Kidney epithelial cell (primary cell): Measurements from ENCODE around the gene CENPC. TPM values are rescaled to one million over a fixed set of nuclear protein-coding genes. Genes with fewer than 3 reads are reported as not detected.
A peak's percentile ranks its signal among the peaks of the same experiment; 100 is the strongest.

Experiments
- DNase-seq: peaks from one replicate; pipeline ENCODE4 v3.0.0-alpha.2; 2010; ENCODE audit warnings: low read depth
- H3K27me3 ChIP-seq: 2 replicates; pipeline ENCODE4 v1.6.0; 2011; ENCODE audit warnings: low read length; ENCODE audit not compliant: control insufficient read depth, insufficient read depth
- H3K36me3 ChIP-seq: 2 replicates; pipeline ENCODE4 v1.5.1; 2011; ENCODE audit warnings: low read length; ENCODE audit not compliant: control insufficient read depth, insufficient read depth
- H3K4me3 ChIP-seq: 2 replicates; pipeline ENCODE4 v1.5.1; 2011; ENCODE audit warnings: low read depth, mild to moderate bottlenecking, control low read depth, low read length
- total RNA-seq: library from RNA; depleted of rRNA; stranded (reverse); fragments of >200 nt; gene quantifications from 2 replicates; pipeline ENCODE4 v1.2.3, GENCODE V29; 2015
- TF ChIP-seq, protein P1 (sequence below): IDR thresholded peaks from 2 replicates; pipeline ENCODE4 v1.5.1; 2011; ENCODE audit warnings: mild to moderate bottlenecking, moderate library complexity, low read length, control low read depth, inconsistent platforms; ENCODE audit not compliant: insufficient read depth, poor library complexity, severe bottlenecking

The CENPC gene
- total RNA-seq, 1 donor from 2014 or later, result 7.8 TPM

DNA sequence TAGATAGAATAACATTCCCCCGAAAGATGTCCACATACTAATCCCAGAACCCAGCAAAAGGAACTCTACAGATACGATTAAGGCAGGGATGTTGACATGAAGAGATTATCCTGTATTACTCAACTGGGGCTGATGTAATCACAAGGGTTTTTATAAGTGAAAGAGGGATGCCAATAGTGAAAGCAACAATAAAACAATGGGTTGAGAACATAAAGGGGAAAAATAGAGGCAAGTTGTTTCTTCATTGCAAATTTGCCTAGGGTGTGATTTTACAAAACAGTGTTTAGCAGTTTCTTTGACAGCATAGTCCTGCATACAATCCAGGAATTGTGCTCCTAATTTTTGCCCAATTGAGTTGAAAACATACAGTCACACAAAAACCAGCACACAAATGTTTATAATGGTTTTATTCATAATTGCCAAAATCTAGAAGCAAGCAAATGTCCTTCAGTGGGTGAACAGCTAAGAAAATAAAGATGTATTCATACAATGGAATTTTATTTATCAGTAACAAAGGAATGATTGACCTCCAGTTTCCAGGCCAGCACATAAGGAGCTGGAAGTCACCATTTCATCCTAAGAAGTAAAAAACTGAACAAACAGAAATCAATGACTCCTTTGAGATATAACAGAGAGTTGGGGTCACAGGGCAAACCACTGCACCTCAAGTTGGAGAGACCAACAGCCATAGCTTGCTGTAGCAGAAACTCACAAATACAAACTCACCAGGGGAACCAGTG is 107.2 kb downstream of the CENPC start:
- Histone ChIP-seq H3K36me3 (no peaks in the 10 kb centered on the region), H3K4me3 (no peak overlapping the region), H3K27me3 (no peaks in the 10 kb centered on the region)
- TF ChIP-seq, protein P1, sequence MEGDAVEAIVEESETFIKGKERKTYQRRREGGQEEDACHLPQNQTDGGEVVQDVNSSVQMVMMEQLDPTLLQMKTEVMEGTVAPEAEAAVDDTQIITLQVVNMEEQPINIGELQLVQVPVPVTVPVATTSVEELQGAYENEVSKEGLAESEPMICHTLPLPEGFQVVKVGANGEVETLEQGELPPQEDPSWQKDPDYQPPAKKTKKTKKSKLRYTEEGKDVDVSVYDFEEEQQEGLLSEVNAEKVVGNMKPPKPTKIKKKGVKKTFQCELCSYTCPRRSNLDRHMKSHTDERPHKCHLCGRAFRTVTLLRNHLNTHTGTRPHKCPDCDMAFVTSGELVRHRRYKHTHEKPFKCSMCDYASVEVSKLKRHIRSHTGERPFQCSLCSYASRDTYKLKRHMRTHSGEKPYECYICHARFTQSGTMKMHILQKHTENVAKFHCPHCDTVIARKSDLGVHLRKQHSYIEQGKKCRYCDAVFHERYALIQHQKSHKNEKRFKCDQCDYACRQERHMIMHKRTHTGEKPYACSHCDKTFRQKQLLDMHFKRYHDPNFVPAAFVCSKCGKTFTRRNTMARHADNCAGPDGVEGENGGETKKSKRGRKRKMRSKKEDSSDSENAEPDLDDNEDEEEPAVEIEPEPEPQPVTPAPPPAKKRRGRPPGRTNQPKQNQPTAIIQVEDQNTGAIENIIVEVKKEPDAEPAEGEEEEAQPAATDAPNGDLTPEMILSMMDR, result no peak
- no peak for DNase-seq

DNA sequence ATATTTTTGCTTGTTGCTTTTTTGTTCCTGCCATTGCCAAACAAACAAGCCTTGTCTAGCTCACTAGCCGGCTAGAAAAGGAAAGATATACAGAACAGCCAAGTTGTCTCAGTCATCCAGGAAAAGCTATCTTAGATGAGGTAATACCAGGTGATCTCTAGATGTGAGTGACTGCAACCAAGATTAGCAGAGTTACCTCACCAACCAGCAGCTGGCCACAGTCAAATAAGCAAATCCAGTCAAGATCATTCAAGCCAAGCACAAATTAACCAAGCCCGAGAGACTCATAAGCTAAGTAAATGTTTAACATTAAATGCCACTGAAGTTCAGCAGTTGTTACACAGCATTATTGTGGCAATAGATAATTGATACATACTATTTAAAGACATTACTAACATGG is 108.6 kb downstream of the CENPC start:
- DNase-seq, result peak; percentile 65
- TF ChIP-seq, protein P1, result no peak
- Histone ChIP-seq H3K36me3 (no peaks in the 10 kb centered on the region), H3K27me3 (no peaks in the 10 kb centered on the region), H3K4me3 (no peak overlapping the region)

DNA sequence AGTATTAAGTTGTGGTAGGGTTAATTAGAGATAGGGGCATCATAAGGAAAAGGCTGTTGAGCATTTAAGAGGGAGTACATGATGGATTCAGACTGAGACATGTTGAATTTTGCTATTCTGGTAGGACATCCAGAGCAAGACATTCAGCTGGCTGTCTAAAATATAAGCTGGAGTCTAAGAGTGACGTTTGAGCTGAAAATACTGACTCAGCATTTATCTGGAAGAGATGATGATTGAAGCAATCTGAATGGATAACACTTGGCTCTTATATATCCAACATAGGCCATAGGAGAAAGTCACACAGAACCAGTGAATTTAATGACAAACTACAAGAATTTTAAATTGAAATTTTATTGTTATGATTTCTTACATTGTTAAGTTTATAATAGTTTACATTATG is 114.3 kb downstream of the CENPC start:
- Histone ChIP-seq H3K36me3 (no peaks in the 10 kb centered on the region), H3K27me3 (no peaks in the 10 kb centered on the region), H3K4me3 (no peak overlapping the region)
- TF ChIP-seq, protein P1, result no peak
- DNase-seq, result no peak

DNA sequence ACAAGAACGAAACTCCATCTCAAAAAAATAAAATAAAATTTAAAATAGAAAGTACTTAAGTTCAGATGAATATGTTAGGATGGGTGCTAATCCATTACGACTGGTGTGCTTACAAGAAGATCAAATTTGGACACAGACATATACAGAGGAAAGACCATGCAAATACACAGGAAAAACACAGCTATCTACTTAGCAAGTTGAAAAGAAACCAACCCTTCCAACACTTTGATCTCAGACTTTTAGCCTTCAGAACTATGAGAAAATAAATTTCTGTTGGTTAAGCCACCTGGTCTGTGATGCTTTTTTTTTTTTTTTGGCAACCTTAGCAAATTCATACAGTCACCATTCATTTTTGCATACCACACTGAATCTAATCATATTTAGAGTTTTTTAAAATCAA is 116.5 kb downstream of the CENPC start:
- TF ChIP-seq, protein P1, result no peak
- no peak for DNase-seq
- Histone ChIP-seq H3K27me3 (no peaks in the 10 kb centered on the region), H3K36me3 (no peaks in the 10 kb centered on the region), H3K4me3 (no peak overlapping the region)

Other genes with a start within 250 kb of the CENPC start
- not detected in 2 replicates for gene STAP1, start 13.2 kb upstream of the CENPC start, total RNA-seq
- gene UBA6, start 155.7 kb upstream of the CENPC start, total RNA-seq, result 80.3 and 146 TPM in 2 replicates
- not detected in 2 replicates for gene GNRHR, start 208.9 kb upstream of the CENPC start, total RNA-seq